Gastrocnemius medialis (tissue), 4 donors: Measurements from ENCODE around the gene ITGB3. TPM values are rescaled to one million over a fixed set of nuclear protein-coding genes. Genes with fewer than 3 reads are reported as not detected.

ENCODE experiments used
- ATAC-seq, 2 donors: fragments of 150-250 bp; one replicate each; pipeline ENCODE4 v1.9.1; 2016
- DNase-seq, 2 donors: peaks; one replicate each; pipeline ENCODE4 v3.0.0-alpha.2; 2019
- H3K27ac ChIP-seq, 4 donors: fragments of 200-600 bp; sonication (generic); 1 replicate in 1 of 4; 2 replicates in 3 of 4; pipeline ENCODE4 v1.5.1; 2016 to 2018; ENCODE audit warnings: mild to moderate bottlenecking in 2 of 4, moderate library complexity in 1 of 4
- H3K27me3 ChIP-seq, 3 donors: fragments of 200-600 bp; sonication (generic) in 2 of 3; 1 replicate in 1 of 3; 2 replicates in 2 of 3; pipeline versions ENCODE4 v1.5.1 to v1.6.0; 2016 to 2019; ENCODE audit warnings: mild to moderate bottlenecking in 1 of 3, moderate library complexity in 1 of 3
- H3K36me3 ChIP-seq, 2 donors: fragments of 200-600 bp; sonication (generic) in 1 of 2; one replicate each; pipeline ENCODE4 v1.5.1; 2017 to 2018
- H3K4me1 ChIP-seq, 2 donors: fragments of 200-600 bp; sonication (generic) in 1 of 2; one replicate each; pipeline ENCODE4 v1.5.1; 2016 to 2017; ENCODE audit warnings: mild to moderate bottlenecking in 2 of 2
- H3K4me3 ChIP-seq, 4 donors: fragments of 200-600 bp; sonication (generic) in 3 of 4; 1 replicate in 1 of 4; 2 replicates in 3 of 4; pipeline ENCODE4 v1.5.1; 2016 to 2019; ENCODE audit warnings: mild to moderate bottlenecking in 2 of 4
- H3K9me3 ChIP-seq, 3 donors: fragments of 200-600 bp; sonication (generic) in 2 of 3; 1 replicate in 1 of 3; 2 replicates in 2 of 3; pipeline ENCODE4 v1.5.1; 2016 to 2019
- POLR2A ChIP-seq, 2 donors: fragments of 450-650 bp; IDR thresholded peaks; one replicate each; pipeline ENCODE4 v1.6.1; 2017; ENCODE audit warnings: antibody characterized with exemption in 2 of 2, mild to moderate bottlenecking in 2 of 2, moderate library complexity in 2 of 2
- in situ Hi-C, 4 donors: fragments of 200-750 bp; cut with MboI; loops; one replicate each; pipeline versions ENCODE4 v1.15.0 to v1.8.0; 2017; ENCODE audit warnings: low sequenced_read_pairs in 4 of 4
- intact Hi-C: fragments of 100-400 bp; cut with DNase I; formaldehyde crosslinking; loops from one replicate; pipeline ENCODE4 v1.15.1; 2023; ENCODE audit warnings: low total_unique reads
- total RNA-seq, 4 donors: library from RNA; depleted of rRNA; stranded (reverse); fragments of >200 nt; gene quantifications; one replicate each; pipeline versions ENCODE4 v1.1.0 to v1.2.3, GENCODE V29; 2016
- TF ChIP-seq, protein P1 (sequence below), 5 experiments: fragments of 450-650 bp in 3 of 5; fragments of 200-600 bp in 2 of 5; sonication (generic) in 2 of 5; IDR thresholded peaks in 4 of 5; conservative IDR thresholded peaks in 1 of 5; 1 replicate in 4 of 5; 2 replicates in 1 of 5; pipeline ENCODE4 v1.5.1; 2016 to 2019; ENCODE audit warnings: antibody characterized with exemption in 5 of 5, mild to moderate bottlenecking in 3 of 5, moderate library complexity in 3 of 5

Gene ITGB3
- total RNA-seq, 4 donors from 2014 or later = 0.92 to 6.2 (median 1.9) TPM; not detected in 1

DNA sequence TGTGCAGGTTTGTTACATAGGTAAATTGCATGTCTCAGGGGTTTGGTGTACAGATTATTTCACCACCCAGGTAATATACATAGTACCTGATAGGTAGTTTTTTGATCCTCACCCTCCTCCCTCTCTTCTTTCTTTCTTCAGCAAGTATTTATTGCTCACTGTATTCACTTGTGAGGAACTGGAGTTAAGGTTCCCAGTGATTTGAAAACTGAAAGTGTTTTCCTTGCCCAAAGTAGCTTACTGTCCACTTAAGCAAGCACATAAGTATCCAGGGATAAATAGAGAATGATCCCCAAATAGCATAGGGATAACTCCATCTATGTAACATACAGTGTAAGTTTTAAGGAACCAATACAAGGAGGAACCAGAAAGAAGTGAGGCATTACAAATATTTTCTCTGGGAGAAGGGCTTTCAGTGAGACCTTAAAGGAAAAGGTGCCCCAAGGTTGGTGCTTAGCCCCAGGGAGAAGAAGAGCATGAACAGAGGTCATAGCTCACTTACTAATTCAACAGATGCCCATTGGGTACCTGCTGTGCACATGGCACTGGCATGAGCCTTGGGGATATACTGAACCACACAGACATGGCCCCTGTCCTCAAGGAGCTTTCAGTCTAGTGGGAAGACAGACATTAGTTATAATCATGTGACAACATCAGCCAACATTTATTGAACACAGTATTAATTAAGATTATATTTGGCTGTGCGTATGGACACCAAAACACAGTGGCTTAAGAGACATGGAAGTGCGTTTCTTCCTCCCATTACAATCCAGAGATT lies 27.5 kb upstream of the ITGB3 start:
- in situ Hi-C loops = loop anchor here in 1 of 4 donors (5.0 kb wide), 1 partner anchor 86 kb away; no protein-coding TSS in a partner anchor
- ATAC-seq (no peak), DNase-seq (no peak)
- Histone ChIP-seq H3K4me3 (no peak overlapping the region), H3K27ac (peak overlapping the region; percentile 52 to 85 (median 79)), H3K9me3 (no peaks in the 10 kb centered on the region), H3K27me3 (no peaks in the 10 kb centered on the region), H3K36me3 (no peaks in the 10 kb centered on the region), H3K4me1 (peaks cover 13 to 15% of the 10 kb centered on the region in 2 donors)
- intact Hi-C loops = no loop called here
- TF ChIP-seq, protein P1, sequence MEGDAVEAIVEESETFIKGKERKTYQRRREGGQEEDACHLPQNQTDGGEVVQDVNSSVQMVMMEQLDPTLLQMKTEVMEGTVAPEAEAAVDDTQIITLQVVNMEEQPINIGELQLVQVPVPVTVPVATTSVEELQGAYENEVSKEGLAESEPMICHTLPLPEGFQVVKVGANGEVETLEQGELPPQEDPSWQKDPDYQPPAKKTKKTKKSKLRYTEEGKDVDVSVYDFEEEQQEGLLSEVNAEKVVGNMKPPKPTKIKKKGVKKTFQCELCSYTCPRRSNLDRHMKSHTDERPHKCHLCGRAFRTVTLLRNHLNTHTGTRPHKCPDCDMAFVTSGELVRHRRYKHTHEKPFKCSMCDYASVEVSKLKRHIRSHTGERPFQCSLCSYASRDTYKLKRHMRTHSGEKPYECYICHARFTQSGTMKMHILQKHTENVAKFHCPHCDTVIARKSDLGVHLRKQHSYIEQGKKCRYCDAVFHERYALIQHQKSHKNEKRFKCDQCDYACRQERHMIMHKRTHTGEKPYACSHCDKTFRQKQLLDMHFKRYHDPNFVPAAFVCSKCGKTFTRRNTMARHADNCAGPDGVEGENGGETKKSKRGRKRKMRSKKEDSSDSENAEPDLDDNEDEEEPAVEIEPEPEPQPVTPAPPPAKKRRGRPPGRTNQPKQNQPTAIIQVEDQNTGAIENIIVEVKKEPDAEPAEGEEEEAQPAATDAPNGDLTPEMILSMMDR (IDR thresholded peaks at IDR 0.05 in 4 of 5, conservative IDR thresholded peaks at IDR 0.05 in 1 of 5) = no peak
- no peak for TF ChIP-seq POLR2A (IDR thresholded peaks at IDR 0.05)

DNA sequence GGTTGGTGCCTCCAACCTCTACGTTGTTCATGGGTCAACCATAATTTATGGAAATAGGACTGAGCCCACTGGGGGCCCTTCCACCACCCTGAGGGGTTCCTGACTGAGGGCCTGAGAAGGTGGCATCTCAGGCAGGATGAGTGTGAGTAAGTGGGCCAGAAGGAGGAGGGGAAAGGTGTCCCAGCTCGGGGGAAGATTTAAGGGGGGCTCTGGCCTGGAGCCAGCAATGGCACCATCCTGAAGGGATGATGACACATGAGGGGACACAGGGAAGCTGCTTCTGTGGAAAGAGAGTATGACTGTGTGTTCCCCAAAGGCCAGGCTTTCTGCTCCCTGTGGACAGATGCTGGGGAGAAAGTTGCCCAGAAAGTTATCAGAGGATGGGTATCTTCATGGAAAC lies 25.8 kb upstream of the ITGB3 start:
- peak overlapping the region in 2 of 4 donors; percentile 24 to 76 for H3K27ac ChIP-seq

DNA sequence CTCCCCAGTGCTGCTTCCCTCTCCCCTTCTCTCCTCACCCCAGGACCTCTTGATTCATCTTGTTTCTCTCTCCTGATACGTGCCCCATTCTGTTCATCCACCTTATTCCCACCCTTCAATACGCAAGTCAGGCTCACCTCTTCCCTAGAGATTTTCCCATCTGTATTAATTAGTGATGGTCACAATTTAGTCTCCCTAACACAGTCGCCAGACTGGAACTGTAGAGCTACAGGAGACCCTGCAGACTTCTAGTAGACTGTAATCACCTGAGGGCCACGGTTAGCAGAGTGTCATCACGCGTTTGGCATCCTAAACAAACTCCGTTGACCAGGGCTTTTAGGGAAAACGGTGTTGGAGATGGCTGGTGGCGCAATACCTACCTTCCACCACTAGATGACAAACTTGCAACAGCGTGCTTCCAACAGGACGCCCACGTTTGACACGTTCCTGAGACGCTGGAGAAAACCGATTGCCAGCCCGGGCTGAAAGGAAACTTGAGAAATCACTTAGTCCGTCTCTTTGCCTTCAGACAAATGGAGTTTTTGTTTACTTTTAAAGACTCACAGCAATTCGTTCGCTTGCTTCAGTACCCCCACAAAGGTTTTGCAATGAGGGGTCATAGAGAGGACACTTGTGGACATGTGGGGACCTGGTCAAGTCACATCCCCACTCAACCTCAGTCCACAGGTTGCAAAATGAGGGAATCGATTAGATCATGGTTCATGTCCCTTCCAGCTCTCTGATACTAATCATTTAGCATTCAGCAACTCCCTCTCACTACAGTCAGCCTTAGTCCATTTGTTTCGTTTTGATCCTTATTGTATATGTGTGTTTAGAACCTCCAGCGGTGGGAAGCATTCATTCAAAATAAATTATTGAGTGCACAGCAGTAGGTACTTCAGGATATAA lies 23.8 kb upstream of the ITGB3 start:
- H3K4me3 ChIP-seq = peak overlapping the region; percentile 8 to 39 (median 26)
- no peak for TF ChIP-seq POLR2A (IDR thresholded peaks at IDR 0.05)
- TF ChIP-seq, protein P1 (IDR thresholded peaks at IDR 0.05 in 4 of 5, conservative IDR thresholded peaks at IDR 0.05 in 1 of 5) = peak; percentile 92 to 98 (median 97)
- no peaks in the 10 kb centered on the region for H3K9me3 ChIP-seq
- ATAC-seq (peak; percentile 89), DNase-seq (peak; percentile 71 to 77)
- in situ Hi-C loops (loop anchor here (5.0 to 10.0 kb wide), 3 partner anchors 83 to 385 kb away; no protein-coding TSS in a partner anchor), intact Hi-C loops (loop anchor here (1.0 kb wide), 1 partner anchor 86 kb away; no protein-coding TSS in a partner anchor)
- H3K27ac ChIP-seq = peak overlapping the region in 2 of 4 donors; percentile 39 to 42
- H3K36me3 ChIP-seq = no peaks in the 10 kb centered on the region
- no peaks in the 10 kb centered on the region for H3K27me3 ChIP-seq
- peaks cover 11 to 13% of the 10 kb centered on the region in 2 donors for H3K4me1 ChIP-seq

More for the DNA sequence above, 25.8 kb upstream of the ITGB3 start:
- H3K36me3 ChIP-seq = no peaks in the 10 kb centered on the region
- intact Hi-C loops = no loop called here
- DNase-seq = no peak
- peaks cover 13 to 15% of the 10 kb centered on the region in 2 donors for H3K4me1 ChIP-seq
- in situ Hi-C loops = loop anchor here in 1 of 4 donors (5.0 kb wide), 1 partner anchor 84 kb away; no protein-coding TSS in a partner anchor
- H3K27me3 ChIP-seq = no peaks in the 10 kb centered on the region
- no peaks in the 10 kb centered on the region for H3K9me3 ChIP-seq
- TF ChIP-seq, protein P1 (IDR thresholded peaks at IDR 0.05 in 4 of 5, conservative IDR thresholded peaks at IDR 0.05 in 1 of 5) = no peak
- TF ChIP-seq POLR2A (IDR thresholded peaks at IDR 0.05) = no peak
- ATAC-seq = no peak
- no peak overlapping the region for H3K4me3 ChIP-seq

GRCh38 chr17:47230864-47231263 lies 22.8 kb upstream of the ITGB3 start:
- DNase-seq = no peak
- TF ChIP-seq POLR2A (IDR thresholded peaks at IDR 0.05) = no peak
- intact Hi-C loops (no loop called here), in situ Hi-C loops (loop anchor here (5.0 to 10.0 kb wide), 3 partner anchors 81 to 384 kb away; no protein-coding TSS in a partner anchor)
- Histone ChIP-seq H3K4me3 (no peak overlapping the region), H3K4me1 (peaks cover 6 to 13% of the 10 kb centered on the region in 2 donors), H3K9me3 (no peaks in the 10 kb centered on the region), H3K36me3 (no peaks in the 10 kb centered on the region), H3K27ac (no peak overlapping the region), H3K27me3 (no peaks in the 10 kb centered on the region)
- no peak for ATAC-seq
